Rectal smooth muscle tissue (tissue), 1 donor: ENCODE measurements around the gene MCRIP2.

Experiments
- H3K27ac ChIP-seq: one replicate; pipeline ENCODE4 v1.7.0; 2013; ENCODE audit warnings: low read depth, low read length, inconsistent platforms
- H3K27me3 ChIP-seq: one replicate; pipeline ENCODE4 v1.7.0; 2013; ENCODE audit warnings: low read length; ENCODE audit not compliant: control insufficient read depth, insufficient read depth
- H3K36me3 ChIP-seq: one replicate; pipeline ENCODE4 v1.7.0; 2013; ENCODE audit warnings: low read length; ENCODE audit not compliant: control insufficient read depth, insufficient read depth
- H3K4me1 ChIP-seq: one replicate; pipeline ENCODE4 v1.7.0; 2013; ENCODE audit warnings: low read length; ENCODE audit not compliant: control insufficient read depth, insufficient read depth
- H3K4me3 ChIP-seq: one replicate; pipeline ENCODE4 v1.7.0; 2013; ENCODE audit warnings: low read length
- H3K9ac ChIP-seq: one replicate; pipeline ENCODE4 v1.7.0; 2013; ENCODE audit warnings: low read length

Gene MCRIP2

DNA sequence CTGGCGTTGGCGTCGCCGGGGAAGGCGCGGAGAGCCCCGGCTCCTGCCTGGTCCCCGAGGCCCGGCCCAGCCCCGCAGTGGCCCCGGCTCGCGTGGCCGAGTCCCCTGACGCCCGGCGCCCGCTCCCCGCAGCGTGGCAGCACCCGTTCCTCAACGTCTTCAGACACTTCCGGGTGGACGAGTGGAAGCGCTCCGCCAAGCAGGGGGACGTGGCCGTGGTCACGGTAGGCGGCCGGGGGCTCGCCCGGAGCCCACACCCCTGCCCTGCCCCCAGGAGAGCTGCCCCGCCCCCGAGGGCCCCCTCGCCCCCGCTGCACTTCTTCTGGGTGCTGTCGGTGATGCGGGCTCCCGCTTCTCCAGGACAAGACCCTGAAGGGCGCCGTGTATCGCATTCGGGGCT lies 8.0 kb downstream of the MCRIP2 start:
- peaks cover 12% of the 10 kb centered on the region for H3K4me1 ChIP-seq
- H3K9ac ChIP-seq, result no peak overlapping the region
- H3K4me3 ChIP-seq, result peak overlapping the region; percentile 80
- H3K27ac ChIP-seq, result no peak overlapping the region
- H3K27me3 ChIP-seq, result no peaks in the 10 kb centered on the region
- H3K36me3 ChIP-seq, result no peaks in the 10 kb centered on the region

DNA sequence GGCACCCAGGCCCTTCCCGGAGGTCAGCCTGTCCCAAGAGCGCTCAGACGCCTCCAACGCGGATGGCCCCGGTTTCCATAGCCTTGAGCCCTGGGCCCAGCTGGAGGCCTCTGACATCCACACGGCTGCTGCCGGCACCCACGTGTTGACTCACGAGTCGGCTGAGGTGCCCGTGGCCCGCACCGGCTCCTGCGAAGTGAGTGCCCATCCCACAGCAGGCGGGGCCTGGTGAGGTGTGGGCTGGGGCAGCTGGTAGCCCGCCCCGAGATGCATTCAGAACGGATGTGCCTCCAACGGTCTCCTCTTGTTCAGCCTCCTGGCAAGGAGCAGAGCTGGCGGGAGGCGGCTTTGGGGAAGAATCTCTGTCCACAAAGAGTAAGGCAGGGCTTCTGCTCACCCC lies 10.2 kb downstream of the MCRIP2 start:
- Histone ChIP-seq H3K36me3 (no peaks in the 10 kb centered on the region), H3K4me3 (no peak overlapping the region)

GRCh38 chr16:652454-653305 lies 11.1 kb downstream of the MCRIP2 start:
- Histone ChIP-seq H3K4me1 (peaks cover 12% of the 10 kb centered on the region), H3K36me3 (no peaks in the 10 kb centered on the region), H3K27ac (no peak overlapping the region), H3K9ac (no peak overlapping the region), H3K27me3 (no peaks in the 10 kb centered on the region), H3K4me3 (no peak overlapping the region)

More for the DNA sequence above, 10.2 kb downstream of the MCRIP2 start:
- peaks cover 12% of the 10 kb centered on the region for H3K4me1 ChIP-seq
- H3K27ac ChIP-seq, result no peak overlapping the region
- no peak overlapping the region for H3K9ac ChIP-seq
- H3K27me3 ChIP-seq, result no peaks in the 10 kb centered on the region

DNA sequence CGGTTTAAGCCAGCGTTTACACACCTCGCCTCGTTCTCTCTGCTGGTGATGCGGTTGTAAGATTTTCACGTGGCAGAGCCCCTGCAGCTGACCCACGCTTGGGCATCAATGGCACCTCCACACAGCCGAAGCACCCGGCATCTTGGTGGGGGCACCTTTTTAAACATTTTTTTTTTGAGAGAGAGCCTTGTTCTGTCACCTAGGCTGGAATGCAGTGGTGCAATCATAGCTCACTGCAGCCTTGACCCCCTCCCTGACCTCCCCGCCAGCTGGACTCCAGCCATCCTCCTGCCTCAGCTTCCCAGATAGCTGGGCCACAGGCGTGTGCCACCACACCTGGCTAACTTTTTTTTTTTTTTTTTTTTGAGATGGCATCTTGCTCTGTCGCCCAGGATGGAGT lies 12.4 kb downstream of the MCRIP2 start:
- Histone ChIP-seq H3K27me3 (no peaks in the 10 kb centered on the region), H3K9ac (no peak overlapping the region), H3K4me3 (no peak overlapping the region), H3K27ac (no peak overlapping the region), H3K36me3 (no peaks in the 10 kb centered on the region), H3K4me1 (peaks cover 3% of the 10 kb centered on the region)

DNA sequence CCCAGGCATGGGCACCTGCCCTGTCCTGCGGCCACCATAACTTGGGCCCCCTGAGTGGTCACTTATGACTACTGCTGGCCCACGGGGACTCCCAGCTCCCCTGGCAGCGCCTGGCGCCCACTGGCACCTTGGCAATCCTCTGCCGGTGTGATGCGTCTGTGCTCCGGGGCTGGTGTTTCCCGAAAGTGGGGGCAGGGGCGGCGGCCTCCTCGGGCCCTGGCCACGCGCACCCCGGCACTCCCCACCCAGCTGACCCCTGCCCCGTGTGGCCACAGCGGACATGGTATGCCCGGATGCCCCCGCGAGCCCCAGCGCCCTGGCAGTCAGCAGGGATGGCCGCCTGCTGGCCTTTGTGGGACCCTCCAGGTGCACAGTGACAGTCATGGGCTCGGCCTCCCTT lies 15.9 kb downstream of the MCRIP2 start:
- H3K4me1 ChIP-seq, result peaks cover 12% of the 10 kb centered on the region
- no peak overlapping the region for H3K4me3 ChIP-seq
- H3K27ac ChIP-seq, result no peak overlapping the region
- H3K27me3 ChIP-seq, result no peaks in the 10 kb centered on the region
- H3K9ac ChIP-seq, result no peak overlapping the region
- no peaks in the 10 kb centered on the region for H3K36me3 ChIP-seq

- Histone ChIP-seq H3K27me3 (no peaks in the 10 kb centered on the region), H3K9ac (no peak overlapping the region), H3K4me3 (no peak overlapping the region), H3K4me1 (peaks cover 12% of the 10 kb centered on the region), H3K27ac (no peak overlapping the region), H3K36me3 (no peaks in the 10 kb centered on the region)
Measured at GRCh38 chr16:658679-659571, 17.3 kb downstream of the MCRIP2 start.

- H3K9ac ChIP-seq, result no peak overlapping the region
- H3K4me3 ChIP-seq, result no peak overlapping the region
- no peak overlapping the region for H3K27ac ChIP-seq
- H3K36me3 ChIP-seq, result no peaks in the 10 kb centered on the region
- no peaks in the 10 kb centered on the region for H3K27me3 ChIP-seq
- H3K4me1 ChIP-seq, result peaks cover 12% of the 10 kb centered on the region
Measured at GRCh38 chr16:659618-660017, 18.0 kb downstream of the MCRIP2 start.

- Histone ChIP-seq H3K36me3 (no peaks in the 10 kb centered on the region), H3K27me3 (no peaks in the 10 kb centered on the region), H3K27ac (peak overlapping the region; percentile 76), H3K9ac (no peak overlapping the region), H3K4me3 (peak overlapping the region; percentile 52), H3K4me1 (peaks cover 12% of the 10 kb centered on the region)
Measured at GRCh38 chr16:660132-660458, 18.5 kb downstream of the MCRIP2 start.

- no peak overlapping the region for H3K9ac ChIP-seq
- H3K4me1 ChIP-seq, result peaks cover 12% of the 10 kb centered on the region
- H3K4me3 ChIP-seq, result peak overlapping the region; percentile 52
- H3K27ac ChIP-seq, result peak overlapping the region; percentile 76
- no peaks in the 10 kb centered on the region for H3K36me3 ChIP-seq
- H3K27me3 ChIP-seq, result no peaks in the 10 kb centered on the region
Measured at GRCh38 chr16:660459-661183, 19.0 kb downstream of the MCRIP2 start.

DNA sequence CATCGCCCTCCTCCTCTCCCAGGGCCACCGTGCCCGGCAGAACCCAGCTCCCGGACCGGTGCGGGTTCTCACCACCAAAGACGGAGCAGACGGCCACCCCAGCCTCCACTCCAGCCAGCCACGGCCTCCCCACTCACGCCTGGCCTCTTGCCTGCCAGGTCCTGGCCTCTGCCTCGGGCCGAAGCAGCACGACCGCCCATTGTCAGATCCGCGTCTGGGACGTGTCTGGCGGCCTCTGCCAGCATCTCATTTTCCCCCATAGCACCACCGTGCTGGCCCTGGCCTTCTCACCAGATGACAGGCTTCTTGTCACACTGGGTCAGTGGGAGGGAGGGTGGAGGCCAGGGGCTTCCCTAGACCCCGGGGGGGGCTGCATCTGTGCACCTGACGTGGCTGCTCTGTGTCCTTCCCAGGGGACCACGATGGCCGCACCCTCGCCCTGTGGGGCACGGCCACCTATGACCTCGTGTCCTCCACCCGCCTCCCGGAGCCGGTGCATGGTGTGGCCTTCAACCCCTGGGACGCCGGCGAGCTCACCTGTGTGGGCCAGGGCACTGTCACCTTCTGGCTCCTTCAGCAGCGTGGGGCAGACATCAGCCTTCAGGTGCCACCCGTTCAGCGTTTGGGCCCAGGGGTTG lies 19.7 kb downstream of the MCRIP2 start:
- H3K9ac ChIP-seq, result no peak overlapping the region
- H3K27ac ChIP-seq, result peak overlapping the region; percentile 58
- peak overlapping the region; percentile 51 for H3K4me3 ChIP-seq

GRCh38 chr16:662095-662494 lies 20.5 kb downstream of the MCRIP2 start:
- H3K27me3 ChIP-seq, result no peaks in the 10 kb centered on the region
- no peak overlapping the region for H3K4me3 ChIP-seq
- H3K9ac ChIP-seq, result no peak overlapping the region
- H3K4me1 ChIP-seq, result peaks cover 12% of the 10 kb centered on the region
- no peaks in the 10 kb centered on the region for H3K36me3 ChIP-seq
- H3K27ac ChIP-seq, result no peak overlapping the region

More for the DNA sequence above, 19.7 kb downstream of the MCRIP2 start:
- no peaks in the 10 kb centered on the region for H3K36me3 ChIP-seq
- no peaks in the 10 kb centered on the region for H3K27me3 ChIP-seq
- peaks cover 12% of the 10 kb centered on the region for H3K4me1 ChIP-seq

- H3K9ac ChIP-seq, result no peak overlapping the region
- H3K36me3 ChIP-seq, result no peaks in the 10 kb centered on the region
Measured at GRCh38 chr16:662597-662996, 21.0 kb downstream of the MCRIP2 start.

More at GRCh38 chr16:662597-662996, 21.0 kb downstream of the MCRIP2 start:
- no peaks in the 10 kb centered on the region for H3K27me3 ChIP-seq
- H3K4me3 ChIP-seq, result no peak overlapping the region
- H3K4me1 ChIP-seq, result peaks cover 15% of the 10 kb centered on the region
- H3K27ac ChIP-seq, result no peak overlapping the region
